H1 (cell line): Measurements from ENCODE around the gene IQCE.

Experiments
- CEBPB ChIP-seq: IDR thresholded peaks from 2 replicates; pipeline ENCODE4 v1.6.1; 2012; ENCODE audit warnings: low read depth, low read length
- CREB1 ChIP-seq: IDR thresholded peaks from 2 replicates; pipeline ENCODE4 v1.6.1; 2012; ENCODE audit warnings: inconsistent platforms
- EZH2 ChIP-seq: fragments of 200-600 bp; sonication (generic); IDR thresholded peaks from 2 replicates; pipeline ENCODE4 v1.7.1; 2012; ENCODE audit warnings: low read depth, mild to moderate bottlenecking, moderate library complexity, low read length, inconsistent platforms; ENCODE audit not compliant: severe bottlenecking
- NRF1 ChIP-seq: IDR thresholded peaks from 2 replicates; pipeline ENCODE4 v1.6.1; 2011; ENCODE audit warnings: mild to moderate bottlenecking, low read depth, low read length, improper control_type of control experiment
- POLR2AphosphoS5 ChIP-seq: IDR thresholded peaks from 2 replicates; pipeline ENCODE4 v1.6.1; 2011; ENCODE audit warnings: low read depth, low read length
- SP1 ChIP-seq: IDR thresholded peaks from 2 replicates; pipeline ENCODE4 v1.6.1; 2011; ENCODE audit warnings: low read depth, low read length
- SUZ12 ChIP-seq: fragments of 200-600 bp; sonication (generic); IDR thresholded peaks from 2 replicates; pipeline ENCODE4 v1.6.1; 2012; ENCODE audit warnings: mild to moderate bottlenecking, inconsistent platforms, low read length, moderate library complexity, mixed read lengths
- TAF1 ChIP-seq: IDR thresholded peaks from 2 replicates; pipeline ENCODE4 v1.6.1; 2011; ENCODE audit warnings: mild to moderate bottlenecking, low read depth, low read length
- TF ChIP-seq, protein P1 (sequence below), 3 experiments: IDR thresholded peaks; 1 replicate in 2 of 3; 2 replicates in 1 of 3; pipeline versions ENCODE4 v1.5.1 to v1.6.1; 2011; ENCODE audit warnings: low read length in 3 of 3, mild to moderate bottlenecking in 3 of 3, inconsistent platforms in 2 of 3, low read depth in 1 of 3, moderate library complexity in 1 of 3; ENCODE audit not compliant: insufficient read depth in 1 of 3; ENCODE audit errors: control extremely low read depth in 1 of 3
- TF ChIP-seq, protein P2 (sequence below): IDR thresholded peaks from 2 replicates; pipeline ENCODE4 v1.6.1; 2012; ENCODE audit warnings: inconsistent platforms
- TF ChIP-seq, protein P3 (sequence below): IDR thresholded peaks from 2 replicates; pipeline ENCODE4 v1.6.1; 2012; ENCODE audit warnings: inconsistent platforms

DNA sequence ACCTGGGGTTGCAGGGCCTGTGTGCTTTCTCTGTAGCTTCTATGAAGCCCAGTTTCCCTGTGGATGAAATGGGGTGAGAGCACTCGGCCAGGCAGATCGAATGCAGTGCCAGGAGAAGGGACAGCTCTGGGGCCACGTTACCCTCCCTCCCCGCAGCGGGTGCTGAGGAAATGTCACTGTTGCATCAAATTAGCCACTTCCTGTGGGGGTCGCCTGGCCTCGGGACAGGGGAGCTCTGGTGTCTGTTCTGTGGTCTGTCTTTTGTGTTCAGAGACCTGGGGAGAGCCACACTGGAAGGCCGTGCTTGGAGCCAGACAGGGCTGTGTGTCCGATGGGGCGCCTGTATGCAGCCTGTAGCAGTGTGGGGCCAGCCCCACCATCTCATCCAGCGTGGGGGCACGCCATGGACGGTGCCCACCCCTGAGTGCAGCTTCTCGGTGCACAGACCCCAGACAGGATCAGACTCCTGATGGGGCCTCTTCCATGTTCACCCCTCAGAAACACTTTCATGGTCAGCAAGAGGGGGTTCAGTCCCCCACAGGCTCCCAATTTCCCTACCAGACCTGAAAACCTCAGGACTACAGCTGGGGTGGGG lies 86.6 kb downstream of the IQCE start:
- TF ChIP-seq NRF1 (no peak), CEBPB (no peak), SUZ12 (no peak), POLR2AphosphoS5 (no peak), TAF1 (no peak), CREB1 (no peak), SP1 (no peak), EZH2 (no peak)
- TF ChIP-seq, protein P1, sequence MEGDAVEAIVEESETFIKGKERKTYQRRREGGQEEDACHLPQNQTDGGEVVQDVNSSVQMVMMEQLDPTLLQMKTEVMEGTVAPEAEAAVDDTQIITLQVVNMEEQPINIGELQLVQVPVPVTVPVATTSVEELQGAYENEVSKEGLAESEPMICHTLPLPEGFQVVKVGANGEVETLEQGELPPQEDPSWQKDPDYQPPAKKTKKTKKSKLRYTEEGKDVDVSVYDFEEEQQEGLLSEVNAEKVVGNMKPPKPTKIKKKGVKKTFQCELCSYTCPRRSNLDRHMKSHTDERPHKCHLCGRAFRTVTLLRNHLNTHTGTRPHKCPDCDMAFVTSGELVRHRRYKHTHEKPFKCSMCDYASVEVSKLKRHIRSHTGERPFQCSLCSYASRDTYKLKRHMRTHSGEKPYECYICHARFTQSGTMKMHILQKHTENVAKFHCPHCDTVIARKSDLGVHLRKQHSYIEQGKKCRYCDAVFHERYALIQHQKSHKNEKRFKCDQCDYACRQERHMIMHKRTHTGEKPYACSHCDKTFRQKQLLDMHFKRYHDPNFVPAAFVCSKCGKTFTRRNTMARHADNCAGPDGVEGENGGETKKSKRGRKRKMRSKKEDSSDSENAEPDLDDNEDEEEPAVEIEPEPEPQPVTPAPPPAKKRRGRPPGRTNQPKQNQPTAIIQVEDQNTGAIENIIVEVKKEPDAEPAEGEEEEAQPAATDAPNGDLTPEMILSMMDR (IDR thresholded peaks at IDR 0.05; ENCODE audit: control extremely low read depth in 1 of 3, insufficient read depth in 1 of 3, low read depth in 1 of 3, low read length in 3 of 3), result no peak
- TF ChIP-seq, protein P2, sequence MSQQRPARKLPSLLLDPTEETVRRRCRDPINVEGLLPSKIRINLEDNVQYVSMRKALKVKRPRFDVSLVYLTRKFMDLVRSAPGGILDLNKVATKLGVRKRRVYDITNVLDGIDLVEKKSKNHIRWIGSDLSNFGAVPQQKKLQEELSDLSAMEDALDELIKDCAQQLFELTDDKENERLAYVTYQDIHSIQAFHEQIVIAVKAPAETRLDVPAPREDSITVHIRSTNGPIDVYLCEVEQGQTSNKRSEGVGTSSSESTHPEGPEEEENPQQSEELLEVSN, result no peak
- TF ChIP-seq, protein P3, sequence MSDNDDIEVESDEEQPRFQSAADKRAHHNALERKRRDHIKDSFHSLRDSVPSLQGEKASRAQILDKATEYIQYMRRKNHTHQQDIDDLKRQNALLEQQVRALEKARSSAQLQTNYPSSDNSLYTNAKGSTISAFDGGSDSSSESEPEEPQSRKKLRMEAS, result no peak
